VCaP (cell line): ENCODE data around the gene PMEPA1.

Source experiments
- H3K27ac ChIP-seq: fragments of 450-650 bp; 2 replicates; pipeline ENCODE4 v1.5.1; 2017
- TF ChIP-seq, protein P1 (sequence below): fragments of 450-650 bp; conservative IDR thresholded peaks from 2 replicates; pipeline ENCODE4 v1.5.1; 2017; ENCODE audit warnings: mild to moderate bottlenecking, moderate library complexity

The PMEPA1 gene

DNA sequence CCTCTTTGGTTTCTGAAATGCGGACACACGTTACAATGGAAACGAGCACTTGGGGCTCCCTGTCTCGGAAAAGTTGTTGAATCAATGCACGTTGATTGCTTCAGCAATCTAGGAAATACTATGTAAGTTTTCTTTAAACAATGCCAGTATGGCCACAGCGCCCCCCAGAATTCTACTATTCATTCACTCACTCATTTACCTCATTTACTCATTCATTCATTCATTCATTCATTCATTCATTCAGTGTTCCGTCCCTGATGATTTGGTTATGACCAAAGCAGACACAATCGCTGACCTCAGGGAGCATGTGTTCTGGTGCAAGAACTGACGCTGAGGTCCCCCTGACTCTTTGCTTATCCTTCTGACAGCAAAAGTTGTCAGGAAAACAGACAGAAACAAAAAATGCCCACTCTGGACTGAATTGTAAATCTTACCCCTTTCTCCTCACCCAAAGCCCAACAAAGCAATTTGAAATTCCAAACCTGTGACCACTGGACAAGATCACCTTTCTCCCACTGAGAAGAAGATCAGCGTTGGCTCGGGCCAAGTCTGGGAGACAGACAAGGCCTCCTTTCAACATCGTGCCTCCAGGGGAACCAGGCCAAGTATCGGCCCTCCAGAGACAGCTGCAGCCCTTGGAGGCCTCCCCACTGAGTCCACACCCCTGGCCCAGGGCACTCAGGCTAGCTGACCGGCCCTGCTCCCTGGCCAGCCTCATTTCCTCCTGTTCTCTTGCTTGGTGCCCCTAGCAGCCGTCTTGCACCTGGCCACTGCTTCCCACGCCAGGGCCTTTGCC, 15.0 kb upstream of the PMEPA1 start:
- H3K27ac ChIP-seq, result no peak overlapping the region
- TF ChIP-seq, protein P1, sequence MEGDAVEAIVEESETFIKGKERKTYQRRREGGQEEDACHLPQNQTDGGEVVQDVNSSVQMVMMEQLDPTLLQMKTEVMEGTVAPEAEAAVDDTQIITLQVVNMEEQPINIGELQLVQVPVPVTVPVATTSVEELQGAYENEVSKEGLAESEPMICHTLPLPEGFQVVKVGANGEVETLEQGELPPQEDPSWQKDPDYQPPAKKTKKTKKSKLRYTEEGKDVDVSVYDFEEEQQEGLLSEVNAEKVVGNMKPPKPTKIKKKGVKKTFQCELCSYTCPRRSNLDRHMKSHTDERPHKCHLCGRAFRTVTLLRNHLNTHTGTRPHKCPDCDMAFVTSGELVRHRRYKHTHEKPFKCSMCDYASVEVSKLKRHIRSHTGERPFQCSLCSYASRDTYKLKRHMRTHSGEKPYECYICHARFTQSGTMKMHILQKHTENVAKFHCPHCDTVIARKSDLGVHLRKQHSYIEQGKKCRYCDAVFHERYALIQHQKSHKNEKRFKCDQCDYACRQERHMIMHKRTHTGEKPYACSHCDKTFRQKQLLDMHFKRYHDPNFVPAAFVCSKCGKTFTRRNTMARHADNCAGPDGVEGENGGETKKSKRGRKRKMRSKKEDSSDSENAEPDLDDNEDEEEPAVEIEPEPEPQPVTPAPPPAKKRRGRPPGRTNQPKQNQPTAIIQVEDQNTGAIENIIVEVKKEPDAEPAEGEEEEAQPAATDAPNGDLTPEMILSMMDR, result no peak

DNA sequence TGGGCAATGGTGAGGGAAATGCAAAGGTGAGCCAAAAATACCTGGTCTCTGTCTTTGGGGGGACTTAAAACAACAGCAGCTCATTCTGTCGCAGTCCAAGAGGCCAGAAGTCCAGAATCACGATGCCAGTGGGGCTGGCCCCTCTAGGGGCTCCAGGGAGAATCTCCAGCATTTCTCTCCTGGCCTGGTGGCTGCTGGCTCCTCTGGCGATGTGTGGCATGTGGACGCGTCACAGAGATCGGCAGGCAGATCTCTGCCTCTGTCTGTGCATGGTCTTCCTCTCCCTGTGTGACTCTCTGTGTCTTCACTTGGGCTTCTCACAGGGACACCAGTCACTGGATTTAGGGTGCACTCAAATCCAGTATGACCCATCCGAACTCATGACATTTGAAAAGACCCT, 14.0 kb upstream of the PMEPA1 start:
- no peak overlapping the region for H3K27ac ChIP-seq
- TF ChIP-seq, protein P1, result no peak

DNA sequence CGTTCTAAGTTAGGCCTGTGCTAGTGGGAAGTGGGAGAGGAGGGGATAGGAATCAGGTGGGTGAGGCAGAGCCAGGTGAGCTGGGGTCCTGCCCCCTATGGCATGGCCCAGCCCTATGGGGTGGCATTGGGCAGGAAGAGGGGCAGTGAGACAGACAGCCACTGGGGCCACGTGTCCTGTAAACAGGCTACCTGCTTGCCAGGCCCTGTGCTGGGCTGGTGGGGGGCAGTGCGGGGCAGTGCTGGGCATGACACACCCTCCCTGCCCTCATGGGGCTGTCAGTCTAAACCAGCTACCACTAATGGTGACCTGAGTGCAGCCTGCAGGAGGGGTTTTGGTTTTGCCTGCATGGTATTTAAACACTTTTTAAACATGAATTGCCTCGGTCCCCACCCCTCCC, 10.1 kb upstream of the PMEPA1 start:
- TF ChIP-seq, protein P1, result no peak
- H3K27ac ChIP-seq, result peak overlapping the region; percentile 99; the same call in 1 of the 2 replicates

DNA sequence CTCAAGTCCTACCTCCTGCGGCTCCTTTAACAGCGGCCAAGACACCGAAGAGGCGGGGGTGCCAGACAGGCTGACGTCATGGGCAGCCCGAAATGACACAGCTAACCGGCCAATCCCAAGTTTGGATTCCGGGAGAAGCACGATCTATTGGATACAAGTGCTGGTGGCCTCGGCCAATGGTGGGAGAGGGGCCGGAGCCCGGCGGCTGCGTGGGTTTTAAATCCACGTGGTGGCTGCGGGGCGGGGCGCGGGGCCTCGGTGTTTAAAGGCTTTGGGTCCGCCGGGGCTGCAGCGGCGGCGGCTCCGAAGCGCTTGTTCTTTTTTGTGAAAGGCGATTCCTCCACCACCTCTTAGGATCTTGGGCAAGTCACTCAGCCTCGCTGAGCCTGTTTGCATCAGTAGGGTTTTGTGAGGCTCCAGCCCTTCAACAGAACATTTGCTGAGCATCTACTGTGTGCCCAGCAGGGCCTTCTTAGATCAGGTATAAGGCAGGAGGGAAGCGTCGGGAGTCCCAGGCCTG, 8.7 kb upstream of the PMEPA1 start:
- TF ChIP-seq, protein P1, result no peak
- peak overlapping the region; percentile 99 for H3K27ac ChIP-seq

DNA sequence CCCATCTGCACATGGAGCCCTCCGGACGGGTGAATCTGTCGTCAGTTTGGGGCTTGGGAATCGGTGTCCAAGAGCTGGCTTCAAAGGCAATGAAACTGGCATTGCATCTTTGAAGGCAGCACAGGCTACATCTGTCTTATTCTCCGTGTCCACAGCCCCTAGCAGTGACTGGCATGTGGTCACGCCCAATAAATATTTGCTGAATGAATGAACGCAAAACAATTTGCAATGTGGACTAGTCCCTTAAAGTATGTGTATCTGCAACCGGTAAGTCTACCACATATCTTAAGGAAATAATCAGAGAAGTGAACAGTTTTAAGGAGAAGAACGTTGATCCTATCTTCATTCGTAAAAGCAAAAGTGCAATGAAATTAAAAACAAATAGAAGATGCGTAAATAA, 8.0 kb upstream of the PMEPA1 start:
- TF ChIP-seq, protein P1, result no peak
- peak overlapping the region; percentile 99 for H3K27ac ChIP-seq

DNA sequence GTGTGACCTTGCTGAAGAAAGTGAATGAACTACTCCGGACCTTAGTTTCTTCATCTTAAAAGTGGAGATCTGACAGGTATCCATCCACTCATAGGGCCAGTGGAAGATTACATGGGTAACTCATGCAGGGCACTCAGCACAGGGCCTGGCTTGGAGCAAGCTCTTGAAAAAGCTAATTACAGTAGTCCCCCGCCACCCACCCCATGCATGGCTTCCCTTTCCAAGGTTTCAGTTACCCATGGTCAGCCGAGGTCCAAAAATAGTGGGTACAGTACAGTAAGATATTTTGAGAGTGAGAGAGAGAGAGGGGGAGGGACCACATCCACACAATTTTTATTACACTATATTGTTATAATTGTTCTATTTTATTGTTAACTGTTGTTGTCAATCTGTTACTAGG, 7.1 kb upstream of the PMEPA1 start:
- TF ChIP-seq, protein P1, result no peak
- H3K27ac ChIP-seq, result peak overlapping the region; percentile 99

DNA sequence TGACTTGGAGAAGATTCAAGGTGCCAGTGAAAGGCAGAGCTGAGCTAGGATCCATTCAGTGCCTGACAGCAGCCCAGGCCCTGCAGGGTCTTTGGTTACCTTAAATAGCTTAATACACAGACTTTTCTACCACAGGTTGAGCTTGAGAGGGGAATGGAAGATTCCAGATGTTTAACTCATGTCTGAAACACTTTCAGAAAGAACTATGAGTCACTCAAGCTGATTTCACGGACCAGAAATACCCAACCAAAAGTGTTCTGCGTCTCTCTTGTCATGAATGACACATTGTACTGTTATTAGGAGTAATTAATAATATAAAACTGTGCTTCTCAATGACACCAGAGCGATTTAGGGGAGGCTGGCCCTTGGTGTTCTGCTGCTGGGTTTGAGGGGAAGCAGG, 6.4 kb upstream of the PMEPA1 start:
- TF ChIP-seq, protein P1, result no peak
- peak overlapping the region; percentile 99 for H3K27ac ChIP-seq
